Psoas muscle (tissue), 8 donors: ENCODE measurements around the gene KRT5. TPM values are rescaled to one million over a fixed set of nuclear protein-coding genes. Genes with fewer than 3 reads are reported as not detected.

Experiments used
- ATAC-seq, 4 donors: fragments of 200-7000 bp; cut with Tn5 transposase; one replicate each; pipeline ENCODE4 v1.9.1; 2020; ENCODE audit warnings: moderate library complexity in 3 of 4, mild to moderate bottlenecking in 2 of 4
- DNase-seq, 2 donors: peaks; one replicate each; pipeline ENCODE4 v3.0.0-alpha.2; 2020
- H3K27ac ChIP-seq: fragments of 200-600 bp; one replicate; pipeline ENCODE4 v1.8.0; 2022
- H3K27me3 ChIP-seq, 3 donors: fragments of 200-600 bp in 1 of 3; one replicate each; pipeline versions ENCODE4 v1.6.1 to v1.8.0; 2013 to 2022; ENCODE audit warnings: low read length in 2 of 3, mild to moderate bottlenecking in 2 of 3, moderate library complexity in 1 of 3; ENCODE audit not compliant: insufficient read depth in 3 of 3
- H3K36me3 ChIP-seq, 2 donors: fragments of 200-600 bp in 1 of 2; one replicate each; pipeline versions ENCODE4 v1.6.1 to v1.8.0; 2013 to 2022; ENCODE audit warnings: low read depth in 1 of 2, mild to moderate bottlenecking in 1 of 2, moderate library complexity in 1 of 2; ENCODE audit not compliant: insufficient read depth in 1 of 2
- H3K4me1 ChIP-seq: fragments of 200-600 bp; one replicate; pipeline ENCODE4 v1.8.0; 2022
- H3K4me3 ChIP-seq: fragments of 200-600 bp; one replicate; pipeline ENCODE4 v1.8.0; 2022; ENCODE audit warnings: mild to moderate bottlenecking
- H3K9me3 ChIP-seq: fragments of 200-600 bp; one replicate; pipeline ENCODE4 v1.8.0; 2022
- CTCF ChIP-seq: fragments of 200-600 bp; IDR thresholded peaks from one replicate; pipeline ENCODE4 v1.8.0; 2022; ENCODE audit warnings: antibody characterized with exemption
- WGBS, 3 donors: extraction: QIAGEN DNeasy Blood & Tissue Kit; methylation state at CpG; one replicate each; pipeline versions ENCODE4 v1.1.6 to v1.1.7; 2013; 5-methylcytosine and 5-hydroxymethylcytosine counted together
- intact Hi-C, 2 donors: fragments of 100-400 bp; cut with DNase I; formaldehyde crosslinking; loops; one replicate each; pipeline versions ENCODE4 v1.11.0 to v1.14.2; 2022
- polyA plus RNA-seq, 3 donors: library from polyadenylated mRNA; stranded (reverse); fragments of 200-250 nt; gene quantifications; one replicate each; pipeline ENCODE4 v1.2.3, GENCODE V29; 2013
- total RNA-seq, 4 donors: library from RNA; stranded (reverse); fragmentation: NEBNext Ultra II Directional in 2 of 4; extraction: Animal tissue kit (Norgen Biotek cat#: 25700) in 2 of 4; gene quantifications; one replicate each; pipeline versions ENCODE4 v1.2.1 to v1.2.4, GENCODE V29; 2021 to 2023
- donor health status: healthy with polysubstance abuse.
- donor health status: DM: no; HTN: no; CAD: no; lungs with moderate emphysema.
- donor health status: Bipolar disorder and iron deficiency.
- donor health status: healthy.
- donor health status: DM: yes; HTN: yes; CAD: no.
- donor health status: DM: no; HTN: no; CAD: no.
- donor health status: DM: no; HTN: no; CAD: no.
- donor health status: DM: yes; HTN: yes; CAD: no.

The KRT5 gene
- total and polyA plus RNA-seq, 7 donors: 0.21 to 1.4 (median 0.73) TPM; not detected in 1

GRCh38 chr12:52555577-52555976 lies 35.4 kb upstream of the KRT5 start:
- ATAC-seq (no peak), DNase-seq (peak in 1 of 2 donors; percentile 11)
- WGBS, 3 donors: 76 to 81% (median 81%) methylated on average over 6 of the region's 6 CpGs
- peaks cover 0 to 10% (median 0%) of the 10 kb centered on the region in 3 donors for H3K27me3 ChIP-seq
- intact Hi-C loops: no loop called here
- H3K27ac ChIP-seq: no peak overlapping the region
- H3K4me3 ChIP-seq: no peak overlapping the region
- no peaks in the 10 kb centered on the region for H3K36me3 ChIP-seq
- H3K9me3 ChIP-seq: no peaks in the 10 kb centered on the region
- no peaks in the 10 kb centered on the region for H3K4me1 ChIP-seq
- TF ChIP-seq CTCF: no peak

DNA sequence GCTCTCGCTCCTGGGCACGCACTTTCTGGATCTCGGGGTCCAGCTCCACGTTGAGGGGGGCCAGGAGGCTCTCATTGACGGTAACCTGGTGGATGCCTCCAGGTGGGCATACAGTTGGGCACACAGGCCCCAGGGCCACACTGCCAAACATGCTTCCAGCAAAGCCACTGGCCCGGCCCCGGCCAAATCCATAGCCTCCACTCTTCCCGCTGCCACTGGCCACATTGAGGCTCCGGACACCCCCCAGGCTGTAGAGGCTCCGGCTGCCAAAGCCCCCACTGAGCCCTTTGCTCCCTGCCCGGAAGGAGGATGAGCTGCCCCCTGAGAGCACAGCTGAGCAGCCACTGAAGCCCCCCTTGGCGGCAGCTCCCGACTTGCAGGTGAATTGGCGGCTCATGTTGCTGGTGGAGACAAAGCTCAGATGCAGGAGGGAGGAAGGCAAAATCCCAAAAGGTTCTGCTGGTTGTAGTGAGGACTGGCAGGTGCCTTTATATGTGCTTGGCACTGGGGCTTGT lies 32.5 kb upstream of the KRT5 start, which contains the start of gene KRT71:
Gene KRT71, minus strand, starts transcription at position 465 of the 515 bp plus-strand sequence. Its CDS starts 68 bp downstream, at position 397.
- H3K4me1 ChIP-seq: no peaks in the 10 kb centered on the region
- no peak for ATAC-seq
- intact Hi-C loops: no loop called here
- H3K36me3 ChIP-seq: no peaks in the 10 kb centered on the region
- H3K4me3 ChIP-seq: no peak within 1 kb of the TSS
- peak in 1 of 2 donors; percentile 39 for DNase-seq
- H3K27ac ChIP-seq: no peak within 1 kb of the TSS
- H3K9me3 ChIP-seq: no peaks in the 10 kb centered on the region
- WGBS, 3 donors: 84 to 92% (median 86%) methylated on average over 14 of the region's 14 CpGs
- H3K27me3 ChIP-seq: no peaks in the 10 kb centered on the region
- TF ChIP-seq CTCF: no peak

DNA sequence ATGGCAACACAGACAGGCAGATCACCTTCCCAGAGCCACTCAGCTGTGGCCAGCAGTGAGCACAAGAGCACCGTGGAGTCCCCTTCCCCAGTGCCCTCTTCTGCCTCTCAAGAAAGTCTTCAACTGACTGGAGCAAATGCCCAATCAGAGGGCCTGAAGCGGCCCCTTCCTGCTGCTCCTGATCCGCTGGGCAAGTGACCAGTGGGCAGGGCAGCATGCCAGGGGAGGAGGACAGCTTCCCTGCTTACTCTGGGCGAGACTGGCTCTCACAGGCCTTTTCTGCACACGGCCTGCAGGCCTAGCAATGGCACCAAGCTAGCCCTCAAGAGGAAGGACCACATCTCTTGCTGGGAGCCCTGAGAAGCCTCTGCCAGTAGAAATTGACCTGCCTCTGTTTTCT lies 31.9 kb upstream of the KRT5 start:
- H3K4me1 ChIP-seq: no peaks in the 10 kb centered on the region
- no peak for TF ChIP-seq CTCF
- intact Hi-C loops: no loop called here
- no peak overlapping the region for H3K27ac ChIP-seq
- H3K36me3 ChIP-seq: no peaks in the 10 kb centered on the region
- WGBS, 3 donors: 47 to 57% (median 53%) methylated on average over 5 of the region's 5 CpGs
- no peaks in the 10 kb centered on the region for H3K9me3 ChIP-seq
- H3K4me3 ChIP-seq: no peak overlapping the region
- DNase-seq: peak in 1 of 2 donors; percentile 28
- no peaks in the 10 kb centered on the region for H3K27me3 ChIP-seq
- no peak for ATAC-seq

DNA sequence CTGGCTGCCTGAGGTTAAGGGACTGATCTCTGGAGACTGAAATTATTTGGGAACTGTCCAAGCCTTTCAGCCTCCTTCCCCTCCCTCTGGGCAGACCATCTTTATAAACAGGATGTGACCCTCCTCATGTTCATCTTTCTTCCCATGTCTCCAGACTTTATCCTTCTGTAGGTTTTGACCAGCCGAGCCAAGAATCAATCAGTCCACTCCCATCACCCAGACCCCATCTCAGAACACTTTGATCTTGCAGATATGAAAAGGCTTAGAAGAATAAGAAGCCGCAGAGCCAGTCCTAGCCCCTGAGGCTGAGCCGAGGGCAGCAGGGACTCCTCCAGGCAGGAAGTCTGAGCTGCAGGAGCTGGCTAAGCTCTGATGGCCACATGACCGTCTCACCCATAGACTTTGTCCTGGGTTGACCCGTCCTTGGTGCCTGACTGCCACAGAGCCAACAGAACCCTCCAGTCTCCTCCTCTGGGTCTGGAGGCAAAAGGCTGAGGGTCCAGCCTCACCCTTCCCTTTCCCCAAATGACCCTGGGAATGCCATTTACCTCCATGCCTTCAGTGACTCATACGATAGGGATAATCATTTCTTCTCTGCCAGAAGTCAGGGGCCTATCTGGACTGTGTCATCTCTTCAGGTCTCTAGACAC lies 31.1 kb upstream of the KRT5 start:
- H3K36me3 ChIP-seq: no peaks in the 10 kb centered on the region
- 37 to 52% (median 42%) methylated on average over 6 of the region's 6 CpGs for WGBS, 3 donors
- H3K27ac ChIP-seq: no peak overlapping the region
- intact Hi-C loops: no loop called here
- H3K27me3 ChIP-seq: peaks cover 0 to 4% (median 0%) of the 10 kb centered on the region in 3 donors
- DNase-seq: no peak
- no peak for ATAC-seq
- H3K9me3 ChIP-seq: no peaks in the 10 kb centered on the region
- H3K4me3 ChIP-seq: no peak overlapping the region
- H3K4me1 ChIP-seq: no peaks in the 10 kb centered on the region
- TF ChIP-seq CTCF: no peak
